IMR-90 (cell line): ENCODE results near the gene SPAG9. TPM values are rescaled to one million over a fixed set of nuclear protein-coding genes. Genes with fewer than 3 reads are reported as not detected.

Experiments used
- ATAC-seq: fragments of 200-7000 bp; cut with Tn5 transposase; 2 replicates; pipeline ENCODE4 v1.9.1; 2020; ENCODE audit warnings: low read depth, mild to moderate bottlenecking, moderate library complexity
- BruUV-seq: library from RNA; stranded (reverse); fragments of 400-500 nt; replicated peaks from 2 replicates; lab custom pipeline; 2021; lab: Mats Ljungman, UMichigan
- CTCF ChIA-PET: fragments of 300-600 bp; formaldehyde crosslinking; extraction: SDS; loops from one replicate; lab custom pipeline; 2021; ENCODE audit warnings: antibody characterized with exemption; lab: Yijun Ruan, JAX
- POLR2A ChIA-PET: fragments of 300-600 bp; sonication (Branson Sonifier 250); formaldehyde crosslinking; loops from one replicate; lab custom pipeline; 2022; ENCODE audit warnings: antibody characterized with exemption; ENCODE audit not compliant: unreplicated experiment; lab: Charles Lee
- DNase-seq: peaks from one replicate; pipeline ENCODE4 v3.0.0; 2013
- H2AFZ ChIP-seq: replicated peaks from 2 replicates; pipeline ENCODE3; 2013; ENCODE audit warnings: low read length, mild to moderate bottlenecking; ENCODE audit not compliant: poor library complexity
- H2AK5ac ChIP-seq: 2 replicates; pipeline ENCODE4 v1.6.1; 2013; ENCODE audit warnings: low read depth, low read length, inconsistent platforms
- H2AK9ac ChIP-seq: replicated peaks from 2 replicates; pipeline ENCODE3; 2013; ENCODE audit warnings: mild to moderate bottlenecking, low read depth, low read length, moderate library complexity; ENCODE audit not compliant: poor library complexity
- H2BK120ac ChIP-seq: 2 replicates; pipeline ENCODE4 v1.6.1; 2013; ENCODE audit warnings: low read depth, low read length, inconsistent platforms
- H2BK15ac ChIP-seq: 3 replicates; pipeline ENCODE4 v1.6.1; 2013; ENCODE audit warnings: low read depth, low read length, inconsistent platforms
- H2BK20ac ChIP-seq: 2 replicates; pipeline ENCODE4 v1.6.1; 2013; ENCODE audit warnings: low read depth, mild to moderate bottlenecking, inconsistent platforms, low read length, moderate library complexity
- H2BK5ac ChIP-seq: 2 replicates; pipeline ENCODE4 v1.6.1; 2013; ENCODE audit warnings: mild to moderate bottlenecking, low read depth, low read length, inconsistent platforms; ENCODE audit not compliant: poor library complexity, severe bottlenecking
- H3K14ac ChIP-seq: replicated peaks from 2 replicates; pipeline ENCODE4 v1.6.1; 2013; ENCODE audit warnings: low read depth, low read length, inconsistent platforms
- H3K18ac ChIP-seq: 2 replicates; pipeline ENCODE4 v1.6.1; 2013; ENCODE audit warnings: low read depth, low read length, control low read depth
- H3K23ac ChIP-seq: 2 replicates; pipeline ENCODE4 v1.6.1; 2013; ENCODE audit warnings: low read depth, low read length, inconsistent platforms
- H3K27ac ChIP-seq: 2 replicates; pipeline ENCODE4 v1.5.1; 2013; ENCODE audit warnings: mild to moderate bottlenecking, control low read depth, low read length; ENCODE audit not compliant: insufficient read depth
- H3K27me3 ChIP-seq: 2 replicates; pipeline ENCODE4 v1.6.1; 2013; ENCODE audit warnings: low read length; ENCODE audit not compliant: control insufficient read depth, insufficient read depth
- H3K36me3 ChIP-seq: 2 replicates; pipeline ENCODE4 v1.6.1; 2013; ENCODE audit warnings: low read length, mixed read lengths; ENCODE audit not compliant: control insufficient read depth, insufficient read depth
- H3K4ac ChIP-seq: 2 replicates; pipeline ENCODE4 v1.6.1; 2013; ENCODE audit warnings: low read depth, low read length, inconsistent platforms
- H3K4me1 ChIP-seq: 2 replicates; pipeline ENCODE4 v1.6.1; 2013; ENCODE audit warnings: low read length, mixed read lengths; ENCODE audit not compliant: control insufficient read depth, insufficient read depth
- H3K4me2 ChIP-seq: 2 replicates; pipeline ENCODE4 v1.6.1; 2013; ENCODE audit warnings: low read depth, mild to moderate bottlenecking, control low read depth, low read length, moderate library complexity
- H3K4me3 ChIP-seq: 2 replicates; pipeline ENCODE4 v1.5.1; 2013; ENCODE audit warnings: low read depth, mild to moderate bottlenecking, control low read depth, low read length, moderate library complexity; ENCODE audit not compliant: insufficient read depth
- H3K56ac ChIP-seq: 2 replicates; pipeline ENCODE4 v1.6.1; 2013; ENCODE audit warnings: low read length, inconsistent platforms; ENCODE audit not compliant: insufficient read depth; ENCODE audit errors: extremely low read depth
- H3K79me1 ChIP-seq, 2 experiments: 2 replicates each; pipeline ENCODE4 v1.6.1; 2013; ENCODE audit warnings: low read length in 2 of 2, inconsistent platforms in 1 of 2, low read depth in 1 of 2
- H3K9ac ChIP-seq: 2 replicates; pipeline ENCODE4 v1.6.1; 2013; ENCODE audit warnings: low read depth, low read length, control low read depth
- H3K9me1 ChIP-seq: 2 replicates; pipeline ENCODE4 v1.6.1; 2013; ENCODE audit warnings: low read length, inconsistent platforms; ENCODE audit not compliant: insufficient read depth
- H3K9me3 ChIP-seq: 2 replicates; pipeline ENCODE4 v1.6.1; 2013; ENCODE audit warnings: low read length; ENCODE audit not compliant: control insufficient read depth, insufficient read depth
- H4K20me1 ChIP-seq: 2 replicates; pipeline ENCODE4 v1.6.1; 2013; ENCODE audit warnings: low read length, inconsistent platforms; ENCODE audit not compliant: insufficient read depth
- H4K5ac ChIP-seq: 2 replicates; pipeline ENCODE4 v1.6.1; 2013; ENCODE audit warnings: mild to moderate bottlenecking, low read depth, low read length, control low read depth
- H4K8ac ChIP-seq, 2 experiments: 2 replicates each; pipeline ENCODE4 v1.6.1; 2013; ENCODE audit warnings: low read depth in 2 of 2, low read length in 2 of 2, control low read depth in 1 of 2, inconsistent platforms in 1 of 2
- H4K91ac ChIP-seq: 2 replicates; pipeline ENCODE4 v1.6.1; 2013; ENCODE audit warnings: low read depth, low read length, inconsistent platforms; ENCODE audit not compliant: insufficient read depth
- CHD1 ChIP-seq: IDR thresholded peaks from 2 replicates; pipeline ENCODE4 v1.6.1; 2012; ENCODE audit warnings: low read depth, low read length, improper control_type of control experiment
- NFE2L2 ChIP-seq: fragments of 150-350 bp; IDR thresholded peaks from 2 replicates; pipeline ENCODE4 v1.6.1; 2016; ENCODE audit warnings: low read depth, mild to moderate bottlenecking, low read length
- RCOR1 ChIP-seq: IDR thresholded peaks from 2 replicates; pipeline ENCODE4 v1.6.1; 2012; ENCODE audit warnings: mild to moderate bottlenecking, low read length, improper control_type of control experiment; ENCODE audit not compliant: insufficient replicate concordance
- WGBS, 2 experiments: methylation state at CpG; one replicate each; pipeline versions ENCODE4 v1.1.5 to v1.1.7; 2013; ENCODE audit warnings: missing lambda C conversion rate in 2 of 2; ENCODE audit not compliant: insufficient read length in 1 of 2; ENCODE audit errors: extremely low coverage in 2 of 2; 5-methylcytosine and 5-hydroxymethylcytosine counted together
- dilution Hi-C: fragments of 300-500 bp; cut with HindIII; formaldehyde crosslinking; loops from one replicate; pipeline ENCODE4 v1.14.3; 2018; ENCODE audit warnings: low sequenced_read_pairs; ENCODE audit not compliant: unreplicated experiment
- in situ Hi-C: fragments of 300-500 bp; cut with MboI; formaldehyde crosslinking; loops from 3 replicates; pipeline ENCODE4 v1.14.3; 2019; ENCODE audit warnings: low sequenced_read_pairs, inconsistent platforms, mixed read lengths
- intact Hi-C: fragments of 100-400 bp; cut with micrococcal nuclease; formaldehyde crosslinking; loops from 2 replicates; pipeline ENCODE4 v1.10.0; 2022
- polyA plus RNA-seq, 3 experiments: library from polyadenylated mRNA; depleted of rRNA; stranded (reverse); fragments of >200 nt; gene quantifications; 2 replicates each; pipeline ENCODE4 v1.2.3, GENCODE V29; 2012; ENCODE audit warnings: low replicate concordance in 1 of 3
- total RNA-seq: library from RNA; depleted of rRNA; stranded (reverse); fragments of >200 nt; gene quantifications from 2 replicates; pipeline ENCODE4 v1.2.3, GENCODE V29; 2012
- TF ChIP-seq, protein P1 (sequence below): fragments of 150-350 bp; IDR thresholded peaks from 2 replicates; pipeline ENCODE4 v1.6.1; 2016; ENCODE audit warnings: low read depth, mild to moderate bottlenecking, low read length, moderate library complexity, borderline replicate concordance

Gene SPAG9
- total and polyA plus RNA-seq, 2 of the 4 experiments (the other 2 are of a cell fraction), result 26.7 to 75.5 TPM

DNA sequence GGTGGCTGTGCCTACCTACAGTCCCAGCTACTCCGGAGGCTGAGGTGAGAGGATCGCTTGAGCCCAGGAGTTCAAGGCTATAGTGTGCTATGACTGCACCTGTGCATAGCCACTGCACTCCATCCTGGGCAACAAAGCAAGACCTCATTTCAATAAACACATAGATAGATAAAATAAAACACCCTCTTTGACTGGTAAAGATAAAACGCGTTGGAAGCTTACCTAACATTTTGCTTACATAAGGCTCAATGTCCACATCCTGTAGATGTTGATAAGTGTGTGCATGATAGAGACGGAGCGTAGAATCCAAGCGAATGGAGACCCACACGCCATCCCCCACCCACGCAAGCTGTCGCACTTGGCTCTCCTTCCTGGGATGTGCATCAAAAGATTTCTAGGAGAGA is 141.1 kb downstream of the SPAG9 start:
- CTCF ChIA-PET, result no interaction called here
- intact Hi-C loops, result no loop called here

More for the DNA sequence above, 141.1 kb downstream of the SPAG9 start:
- H3K14ac ChIP-seq, result no peak overlapping the region
- H3K27ac ChIP-seq, result no peak overlapping the region
- H3K4me1 ChIP-seq, result no peaks in the 10 kb centered on the region
- H3K9me3 ChIP-seq, result no peaks in the 10 kb centered on the region
- no CpG with 5 or more reads among the region's 10 CpGs for WGBS, 2 experiments
- ATAC-seq (no peak), DNase-seq (no peak)
- dilution Hi-C loops (no loop called here), in situ Hi-C loops (no loop called here)
- no peak overlapping the region for H2BK15ac ChIP-seq
- H3K4ac ChIP-seq, result no peak overlapping the region
- no peak overlapping the region for H2BK5ac ChIP-seq
- H3K27me3 ChIP-seq, result no peaks in the 10 kb centered on the region
- no peak overlapping the region for H2AK9ac ChIP-seq
- H3K9ac ChIP-seq, result no peak overlapping the region
- H3K36me3 ChIP-seq, result peaks cover 20% of the 10 kb centered on the region
- BruUV-seq, result no TSS peak
- no peak overlapping the region for H3K18ac ChIP-seq
- H3K4me2 ChIP-seq, result no peak overlapping the region
- H4K20me1 ChIP-seq, result no peaks in the 10 kb centered on the region
- POLR2A ChIA-PET, result no interaction called here
- H3K79me1 ChIP-seq, result peaks cover 0 to 3% of the 10 kb centered on the region in 2 experiments; a peak in 1 of 4 replicates
- H4K8ac ChIP-seq, result no peak overlapping the region
- H3K9me1 ChIP-seq, result peaks cover 3% of the 10 kb centered on the region; the same call in 1 of the 2 replicates
- H3K23ac ChIP-seq, result no peak overlapping the region
- no peak overlapping the region for H2AK5ac ChIP-seq
- no peak overlapping the region for H2AFZ ChIP-seq
- no peak overlapping the region for H2BK20ac ChIP-seq
- no peak overlapping the region for H4K91ac ChIP-seq
- H4K5ac ChIP-seq, result no peak overlapping the region
- TF ChIP-seq CHD1 (no peak), NFE2L2 (no peak), RCOR1 (no peak)
- TF ChIP-seq, protein P1, sequence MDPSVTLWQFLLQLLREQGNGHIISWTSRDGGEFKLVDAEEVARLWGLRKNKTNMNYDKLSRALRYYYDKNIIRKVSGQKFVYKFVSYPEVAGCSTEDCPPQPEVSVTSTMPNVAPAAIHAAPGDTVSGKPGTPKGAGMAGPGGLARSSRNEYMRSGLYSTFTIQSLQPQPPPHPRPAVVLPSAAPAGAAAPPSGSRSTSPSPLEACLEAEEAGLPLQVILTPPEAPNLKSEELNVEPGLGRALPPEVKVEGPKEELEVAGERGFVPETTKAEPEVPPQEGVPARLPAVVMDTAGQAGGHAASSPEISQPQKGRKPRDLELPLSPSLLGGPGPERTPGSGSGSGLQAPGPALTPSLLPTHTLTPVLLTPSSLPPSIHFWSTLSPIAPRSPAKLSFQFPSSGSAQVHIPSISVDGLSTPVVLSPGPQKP, result no peak
- no peak overlapping the region for H2BK120ac ChIP-seq
- H3K56ac ChIP-seq, result no peak overlapping the region
- H3K4me3 ChIP-seq, result no peak overlapping the region
